GM11168 (cell line): ENCODE data around the gene GPX2.

Source experiments
- in situ Hi-C: fragments of 300-500 bp; cut with MboI; formaldehyde crosslinking; loops from one replicate; pipeline ENCODE4 v1.12.0; 2022; ENCODE audit warnings: low sequenced_read_pairs; ENCODE audit not compliant: unreplicated experiment

Gene GPX2

GRCh38 chr14:64942531-64943111, at the start of gene GPX2:
Gene GPX2 (minus strand): TSS chr14:64942745. CDS start chr14:64942726, 19 bp downstream.
- in situ Hi-C loops = no loop called here

GRCh38 chr14:64990939-64991338, 48.4 kb upstream of the GPX2 start:
- in situ Hi-C loops = no loop called here

GRCh38 chr14:64990296-64990695, 47.8 kb upstream of the GPX2 start:
- in situ Hi-C loops = no loop called here

- in situ Hi-C loops = no loop called here
Observed at GRCh38 chr14:64987438-64987767, 44.9 kb upstream of the GPX2 start.

- in situ Hi-C loops = no loop called here
Observed at GRCh38 chr14:64986648-64987437, 44.3 kb upstream of the GPX2 start, which contains the start of gene FNTB. Gene FNTB (plus strand): TSS chr14:64986895. CDS start chr14:64986954, 59 bp downstream.

- in situ Hi-C loops = no loop called here
Observed at GRCh38 chr14:64983439-64984310, 41.1 kb upstream of the GPX2 start.

GRCh38 chr14:64979336-64980074, 37.0 kb upstream of the GPX2 start:
- in situ Hi-C loops = loop anchor here (10.0 kb wide), 1 partner anchor 155 kb away; no protein-coding TSS in a partner anchor

- in situ Hi-C loops = loop anchor here (10.0 kb wide), 1 partner anchor 150 kb away; no protein-coding TSS in a partner anchor
Observed at GRCh38 chr14:64974563-64974962, 32.0 kb upstream of the GPX2 start.

- in situ Hi-C loops = loop anchor here (10.0 kb wide), 1 partner anchor 149 kb away; no protein-coding TSS in a partner anchor
Observed at GRCh38 chr14:64973826-64974225, 31.3 kb upstream of the GPX2 start.

GRCh38 chr14:64973026-64973442, 30.5 kb upstream of the GPX2 start:
- in situ Hi-C loops = loop anchor here (10.0 kb wide), 1 partner anchor 148 kb away; no protein-coding TSS in a partner anchor

- in situ Hi-C loops = loop anchor here (10.0 kb wide), 1 partner anchor 147 kb away; no protein-coding TSS in a partner anchor
Observed at GRCh38 chr14:64971943-64972791, 29.6 kb upstream of the GPX2 start, which contains the start of gene RAB15. Gene RAB15 (minus strand): TSS chr14:64972336. CDS start chr14:64972076, 260 bp downstream.

GRCh38 chr14:64971491-64971942, 29.0 kb upstream of the GPX2 start:
- in situ Hi-C loops = loop anchor here (10.0 kb wide), 1 partner anchor 147 kb away; no protein-coding TSS in a partner anchor

- in situ Hi-C loops = loop anchor here (10.0 kb wide), 1 partner anchor 146 kb away; no protein-coding TSS in a partner anchor
Observed at GRCh38 chr14:64970776-64971477, 28.4 kb upstream of the GPX2 start.

GRCh38 chr14:64970041-64970440, 27.5 kb upstream of the GPX2 start:
- in situ Hi-C loops = loop anchor here (10.0 kb wide), 1 partner anchor 145 kb away; no protein-coding TSS in a partner anchor

- in situ Hi-C loops = no loop called here
Observed at GRCh38 chr14:64968651-64969050, 26.1 kb upstream of the GPX2 start.

GRCh38 chr14:64968167-64968566, 25.6 kb upstream of the GPX2 start:
- in situ Hi-C loops = no loop called here

GRCh38 chr14:64966976-64967375, 24.4 kb upstream of the GPX2 start:
- in situ Hi-C loops = no loop called here
